Liver (tissue), 3 donors: ENCODE measurements around the gene DCTN3.

ENCODE experiments used
- FOXA1 ChIP-seq: IDR thresholded peaks from 2 replicates; pipeline ENCODE4 v1.6.1; 2016; ENCODE audit warnings: antibody characterized with exemption
- GABPA ChIP-seq, 2 donors: IDR thresholded peaks in 1 of 2; conservative IDR thresholded peaks in 1 of 2; 2 replicates each; pipeline ENCODE4 v1.6.1; 2016; ENCODE audit warnings: antibody characterized with exemption in 2 of 2, mild to moderate bottlenecking in 1 of 2, moderate library complexity in 1 of 2
- HNF4A ChIP-seq, 2 donors: conservative IDR thresholded peaks; 2 replicates each; pipeline ENCODE4 v1.6.1; 2016; ENCODE audit warnings: antibody characterized with exemption in 2 of 2, mild to moderate bottlenecking in 2 of 2
- HNF4G ChIP-seq: IDR thresholded peaks from 2 replicates; pipeline ENCODE4 v1.6.1; 2016; ENCODE audit warnings: antibody characterized with exemption
- JUND ChIP-seq, 2 donors: IDR thresholded peaks; 2 replicates each; pipeline ENCODE4 v1.6.1; 2016; ENCODE audit warnings: antibody characterized with exemption in 2 of 2
- RAD21 ChIP-seq, 2 donors: IDR thresholded peaks; 2 replicates each; pipeline ENCODE4 v1.6.1; 2016; ENCODE audit warnings: antibody characterized with exemption in 2 of 2, mild to moderate bottlenecking in 2 of 2
- TAF1 ChIP-seq: conservative IDR thresholded peaks from 2 replicates; pipeline ENCODE4 v1.6.1; 2016; ENCODE audit warnings: antibody characterized with exemption, mild to moderate bottlenecking
- TF ChIP-seq, protein P1 (sequence below): fragments of 150-350 bp; IDR thresholded peaks from 2 replicates; pipeline ENCODE4 v1.5.1; 2017; ENCODE audit warnings: improper control_type of control experiment, low read depth, low read length; ENCODE audit not compliant: missing input control
- TF ChIP-seq, protein P2 (sequence below): IDR thresholded peaks from 2 replicates; pipeline ENCODE4 v1.6.1; 2016; ENCODE audit warnings: antibody characterized with exemption, mild to moderate bottlenecking
- TF ChIP-seq, protein P3 (sequence below): IDR thresholded peaks from 2 replicates; pipeline ENCODE4 v1.6.1; 2016; ENCODE audit warnings: antibody characterized with exemption
- TF ChIP-seq, protein P4 (sequence below): IDR thresholded peaks from 2 replicates; pipeline ENCODE4 v1.6.1; 2016; ENCODE audit warnings: antibody characterized with exemption
- donor health status: healthy.
- donor health status: healthy.

DNA sequence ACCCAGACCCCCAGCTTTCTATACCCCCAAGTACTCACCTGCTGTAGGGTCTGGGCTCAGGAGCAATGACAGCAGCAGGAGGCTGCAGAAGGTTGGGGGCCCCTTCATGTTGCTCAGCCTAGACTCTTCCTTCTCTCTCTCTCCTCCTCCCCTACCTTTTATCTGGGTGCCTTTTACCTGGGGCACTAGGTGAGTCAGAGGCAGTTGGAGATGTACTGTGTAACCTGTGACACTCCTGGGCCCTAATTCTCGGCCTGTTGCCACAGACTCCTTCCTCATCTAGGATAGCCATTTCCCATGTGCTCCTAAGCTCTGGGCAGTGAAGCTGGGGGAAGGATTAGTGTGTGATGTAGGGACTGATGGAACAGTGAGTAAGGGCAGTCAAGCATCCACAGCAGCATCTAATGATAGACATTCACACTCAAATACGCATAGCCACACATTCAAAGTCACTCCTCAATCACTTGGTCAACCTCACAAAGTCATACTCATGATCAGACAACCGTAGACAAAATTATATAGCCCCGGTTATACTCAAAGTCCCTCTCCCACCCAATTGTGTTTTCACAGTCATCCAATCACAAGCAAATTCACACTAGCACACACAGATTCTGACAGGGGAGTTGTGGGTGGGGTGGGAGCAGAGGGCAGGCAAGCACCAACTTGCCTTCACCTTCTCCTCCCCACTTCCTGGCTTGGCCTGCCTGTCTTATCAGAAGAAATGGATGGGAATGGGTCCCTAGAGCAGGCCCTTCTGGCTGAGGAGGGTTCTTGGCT is 42.4 kb upstream of the DCTN3 start, which contains the start of gene CCL27:
- TF ChIP-seq, protein P1, sequence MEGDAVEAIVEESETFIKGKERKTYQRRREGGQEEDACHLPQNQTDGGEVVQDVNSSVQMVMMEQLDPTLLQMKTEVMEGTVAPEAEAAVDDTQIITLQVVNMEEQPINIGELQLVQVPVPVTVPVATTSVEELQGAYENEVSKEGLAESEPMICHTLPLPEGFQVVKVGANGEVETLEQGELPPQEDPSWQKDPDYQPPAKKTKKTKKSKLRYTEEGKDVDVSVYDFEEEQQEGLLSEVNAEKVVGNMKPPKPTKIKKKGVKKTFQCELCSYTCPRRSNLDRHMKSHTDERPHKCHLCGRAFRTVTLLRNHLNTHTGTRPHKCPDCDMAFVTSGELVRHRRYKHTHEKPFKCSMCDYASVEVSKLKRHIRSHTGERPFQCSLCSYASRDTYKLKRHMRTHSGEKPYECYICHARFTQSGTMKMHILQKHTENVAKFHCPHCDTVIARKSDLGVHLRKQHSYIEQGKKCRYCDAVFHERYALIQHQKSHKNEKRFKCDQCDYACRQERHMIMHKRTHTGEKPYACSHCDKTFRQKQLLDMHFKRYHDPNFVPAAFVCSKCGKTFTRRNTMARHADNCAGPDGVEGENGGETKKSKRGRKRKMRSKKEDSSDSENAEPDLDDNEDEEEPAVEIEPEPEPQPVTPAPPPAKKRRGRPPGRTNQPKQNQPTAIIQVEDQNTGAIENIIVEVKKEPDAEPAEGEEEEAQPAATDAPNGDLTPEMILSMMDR: no peak
- TF ChIP-seq, protein P2, sequence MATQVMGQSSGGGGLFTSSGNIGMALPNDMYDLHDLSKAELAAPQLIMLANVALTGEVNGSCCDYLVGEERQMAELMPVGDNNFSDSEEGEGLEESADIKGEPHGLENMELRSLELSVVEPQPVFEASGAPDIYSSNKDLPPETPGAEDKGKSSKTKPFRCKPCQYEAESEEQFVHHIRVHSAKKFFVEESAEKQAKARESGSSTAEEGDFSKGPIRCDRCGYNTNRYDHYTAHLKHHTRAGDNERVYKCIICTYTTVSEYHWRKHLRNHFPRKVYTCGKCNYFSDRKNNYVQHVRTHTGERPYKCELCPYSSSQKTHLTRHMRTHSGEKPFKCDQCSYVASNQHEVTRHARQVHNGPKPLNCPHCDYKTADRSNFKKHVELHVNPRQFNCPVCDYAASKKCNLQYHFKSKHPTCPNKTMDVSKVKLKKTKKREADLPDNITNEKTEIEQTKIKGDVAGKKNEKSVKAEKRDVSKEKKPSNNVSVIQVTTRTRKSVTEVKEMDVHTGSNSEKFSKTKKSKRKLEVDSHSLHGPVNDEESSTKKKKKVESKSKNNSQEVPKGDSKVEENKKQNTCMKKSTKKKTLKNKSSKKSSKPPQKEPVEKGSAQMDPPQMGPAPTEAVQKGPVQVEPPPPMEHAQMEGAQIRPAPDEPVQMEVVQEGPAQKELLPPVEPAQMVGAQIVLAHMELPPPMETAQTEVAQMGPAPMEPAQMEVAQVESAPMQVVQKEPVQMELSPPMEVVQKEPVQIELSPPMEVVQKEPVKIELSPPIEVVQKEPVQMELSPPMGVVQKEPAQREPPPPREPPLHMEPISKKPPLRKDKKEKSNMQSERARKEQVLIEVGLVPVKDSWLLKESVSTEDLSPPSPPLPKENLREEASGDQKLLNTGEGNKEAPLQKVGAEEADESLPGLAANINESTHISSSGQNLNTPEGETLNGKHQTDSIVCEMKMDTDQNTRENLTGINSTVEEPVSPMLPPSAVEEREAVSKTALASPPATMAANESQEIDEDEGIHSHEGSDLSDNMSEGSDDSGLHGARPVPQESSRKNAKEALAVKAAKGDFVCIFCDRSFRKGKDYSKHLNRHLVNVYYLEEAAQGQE: no peak
- TF ChIP-seq, protein P3, sequence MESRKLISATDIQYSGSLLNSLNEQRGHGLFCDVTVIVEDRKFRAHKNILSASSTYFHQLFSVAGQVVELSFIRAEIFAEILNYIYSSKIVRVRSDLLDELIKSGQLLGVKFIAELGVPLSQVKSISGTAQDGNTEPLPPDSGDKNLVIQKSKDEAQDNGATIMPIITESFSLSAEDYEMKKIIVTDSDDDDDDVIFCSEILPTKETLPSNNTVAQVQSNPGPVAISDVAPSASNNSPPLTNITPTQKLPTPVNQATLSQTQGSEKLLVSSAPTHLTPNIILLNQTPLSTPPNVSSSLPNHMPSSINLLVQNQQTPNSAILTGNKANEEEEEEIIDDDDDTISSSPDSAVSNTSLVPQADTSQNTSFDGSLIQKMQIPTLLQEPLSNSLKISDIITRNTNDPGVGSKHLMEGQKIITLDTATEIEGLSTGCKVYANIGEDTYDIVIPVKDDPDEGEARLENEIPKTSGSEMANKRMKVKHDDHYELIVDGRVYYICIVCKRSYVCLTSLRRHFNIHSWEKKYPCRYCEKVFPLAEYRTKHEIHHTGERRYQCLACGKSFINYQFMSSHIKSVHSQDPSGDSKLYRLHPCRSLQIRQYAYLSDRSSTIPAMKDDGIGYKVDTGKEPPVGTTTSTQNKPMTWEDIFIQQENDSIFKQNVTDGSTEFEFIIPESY: no peak
- TF ChIP-seq GABPA (IDR thresholded peaks at IDR 0.05 in 1 of 2, conservative IDR thresholded peaks at IDR 0.05 in 1 of 2) (no peak), JUND (IDR thresholded peaks at IDR 0.05) (no peak), TAF1 (no peak), RAD21 (IDR thresholded peaks at IDR 0.05) (no peak), HNF4A (conservative IDR thresholded peaks at IDR 0.05) (no peak), FOXA1 (no peak), HNF4G (no peak)
- TF ChIP-seq, protein P4, sequence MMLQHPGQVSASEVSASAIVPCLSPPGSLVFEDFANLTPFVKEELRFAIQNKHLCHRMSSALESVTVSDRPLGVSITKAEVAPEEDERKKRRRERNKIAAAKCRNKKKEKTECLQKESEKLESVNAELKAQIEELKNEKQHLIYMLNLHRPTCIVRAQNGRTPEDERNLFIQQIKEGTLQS: no peak
